ENCODE data around the gene ARHGAP40. TPM values are rescaled to one million over a fixed set of nuclear protein-coding genes. Genes with fewer than 3 reads are reported as not detected.

ARHGAP40 gene
- total and polyA plus RNA-seq, 2 of the 13 experiments (the other 11 are each of a cell fraction or from before 2014, with no cell fraction given), result 0.75 to 2.1 TPM

DNA sequence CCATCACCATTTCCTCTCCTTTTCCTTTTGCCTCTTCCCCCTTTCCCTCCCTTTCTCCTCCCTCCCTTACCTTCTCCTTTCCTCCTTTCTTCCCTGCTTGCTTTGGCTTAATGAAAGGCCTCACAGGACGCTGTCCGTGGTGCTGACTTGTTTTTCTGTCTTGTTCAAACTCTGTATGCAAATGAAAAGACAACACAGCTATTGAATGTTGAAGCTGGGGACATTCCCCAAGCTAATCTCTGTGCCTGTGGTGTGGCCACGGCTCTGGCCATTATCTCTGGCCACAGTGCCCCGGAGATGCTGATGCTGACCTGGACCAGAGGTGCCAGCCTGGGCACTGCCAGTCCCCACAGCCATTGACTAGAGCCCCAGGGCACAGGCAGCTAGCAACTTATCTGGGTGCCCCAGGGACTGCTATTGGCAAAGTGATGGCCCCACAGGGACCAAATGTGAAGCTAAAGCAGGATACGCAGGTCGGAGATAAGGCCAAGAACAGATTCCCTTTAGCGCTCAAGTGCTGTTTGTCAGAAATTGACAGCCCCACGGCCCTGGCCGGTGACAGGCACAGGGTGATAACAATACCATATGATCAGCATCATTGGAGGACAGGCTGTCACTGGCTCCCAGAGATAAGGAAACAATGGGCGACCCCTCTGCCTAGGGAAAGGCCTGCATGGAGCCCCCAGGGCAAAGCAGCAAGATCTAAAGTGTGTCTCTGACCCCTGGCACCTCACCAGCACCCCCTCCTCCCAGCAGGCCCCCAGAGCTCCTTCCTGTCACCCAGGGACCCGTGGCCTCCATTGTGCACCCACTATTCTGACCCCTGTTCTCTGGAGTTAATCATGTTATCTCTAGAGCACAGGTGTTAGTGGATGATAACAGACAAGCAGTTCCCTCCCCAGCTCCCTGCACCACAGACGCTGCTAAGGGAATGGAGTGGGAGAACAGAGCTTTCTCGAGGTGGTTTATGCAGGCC is 91.1 kb downstream of the ARHGAP40 start (continued):
- TF ChIP-seq PATZ1 (CRISPR knock-in tag; IDR thresholded peaks at IDR 0.05) (peak; percentile 75), ZNF772 (CRISPR knock-in tag; IDR thresholded peaks at IDR 0.05) (0 out of 2 replicates have a peak, but pooled peaks have one; percentile 62), ZKSCAN5 (CRISPR knock-in tag; IDR thresholded peaks at IDR 0.05) (no peak), ZNF225 (CRISPR knock-in tag; IDR thresholded peaks at IDR 0.05) (no peak; the same call in 1 of the 2 replicates), ZNF44 (CRISPR knock-in tag; IDR thresholded peaks at IDR 0.05) (no peak), ZNF780A (CRISPR knock-in tag; IDR thresholded peaks at IDR 0.05) (0 out of 2 replicates have a peak, but pooled peaks have one; percentile 69), SIX4 (CRISPR knock-in tag; IDR thresholded peaks at IDR 0.05) (peak; percentile 89), ZFYVE20 (CRISPR knock-in tag; IDR thresholded peaks at IDR 0.05; ENCODE audit: borderline replicate concordance, low read depth) (no peak), ZNF605 (CRISPR knock-in tag; IDR thresholded peaks at IDR 0.05) (no peak), ATM (IDR thresholded peaks at IDR 0.05; ENCODE audit: borderline replicate concordance) (no peak)
- TF ChIP-seq, protein P1, sequence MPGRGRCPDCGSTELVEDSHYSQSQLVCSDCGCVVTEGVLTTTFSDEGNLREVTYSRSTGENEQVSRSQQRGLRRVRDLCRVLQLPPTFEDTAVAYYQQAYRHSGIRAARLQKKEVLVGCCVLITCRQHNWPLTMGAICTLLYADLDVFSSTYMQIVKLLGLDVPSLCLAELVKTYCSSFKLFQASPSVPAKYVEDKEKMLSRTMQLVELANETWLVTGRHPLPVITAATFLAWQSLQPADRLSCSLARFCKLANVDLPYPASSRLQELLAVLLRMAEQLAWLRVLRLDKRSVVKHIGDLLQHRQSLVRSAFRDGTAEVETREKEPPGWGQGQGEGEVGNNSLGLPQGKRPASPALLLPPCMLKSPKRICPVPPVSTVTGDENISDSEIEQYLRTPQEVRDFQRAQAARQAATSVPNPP (CRISPR knock-in tag; IDR thresholded peaks at IDR 0.05), result no peak
- TF ChIP-seq, protein P2, sequence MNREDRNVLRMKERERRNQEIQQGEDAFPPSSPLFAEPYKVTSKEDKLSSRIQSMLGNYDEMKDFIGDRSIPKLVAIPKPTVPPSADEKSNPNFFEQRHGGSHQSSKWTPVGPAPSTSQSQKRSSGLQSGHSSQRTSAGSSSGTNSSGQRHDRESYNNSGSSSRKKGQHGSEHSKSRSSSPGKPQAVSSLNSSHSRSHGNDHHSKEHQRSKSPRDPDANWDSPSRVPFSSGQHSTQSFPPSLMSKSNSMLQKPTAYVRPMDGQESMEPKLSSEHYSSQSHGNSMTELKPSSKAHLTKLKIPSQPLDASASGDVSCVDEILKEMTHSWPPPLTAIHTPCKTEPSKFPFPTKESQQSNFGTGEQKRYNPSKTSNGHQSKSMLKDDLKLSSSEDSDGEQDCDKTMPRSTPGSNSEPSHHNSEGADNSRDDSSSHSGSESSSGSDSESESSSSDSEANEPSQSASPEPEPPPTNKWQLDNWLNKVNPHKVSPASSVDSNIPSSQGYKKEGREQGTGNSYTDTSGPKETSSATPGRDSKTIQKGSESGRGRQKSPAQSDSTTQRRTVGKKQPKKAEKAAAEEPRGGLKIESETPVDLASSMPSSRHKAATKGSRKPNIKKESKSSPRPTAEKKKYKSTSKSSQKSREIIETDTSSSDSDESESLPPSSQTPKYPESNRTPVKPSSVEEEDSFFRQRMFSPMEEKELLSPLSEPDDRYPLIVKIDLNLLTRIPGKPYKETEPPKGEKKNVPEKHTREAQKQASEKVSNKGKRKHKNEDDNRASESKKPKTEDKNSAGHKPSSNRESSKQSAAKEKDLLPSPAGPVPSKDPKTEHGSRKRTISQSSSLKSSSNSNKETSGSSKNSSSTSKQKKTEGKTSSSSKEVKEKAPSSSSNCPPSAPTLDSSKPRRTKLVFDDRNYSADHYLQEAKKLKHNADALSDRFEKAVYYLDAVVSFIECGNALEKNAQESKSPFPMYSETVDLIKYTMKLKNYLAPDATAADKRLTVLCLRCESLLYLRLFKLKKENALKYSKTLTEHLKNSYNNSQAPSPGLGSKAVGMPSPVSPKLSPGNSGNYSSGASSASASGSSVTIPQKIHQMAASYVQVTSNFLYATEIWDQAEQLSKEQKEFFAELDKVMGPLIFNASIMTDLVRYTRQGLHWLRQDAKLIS (CRISPR knock-in tag; IDR thresholded peaks at IDR 0.05), result no peak
- TF ChIP-seq, protein P3, sequence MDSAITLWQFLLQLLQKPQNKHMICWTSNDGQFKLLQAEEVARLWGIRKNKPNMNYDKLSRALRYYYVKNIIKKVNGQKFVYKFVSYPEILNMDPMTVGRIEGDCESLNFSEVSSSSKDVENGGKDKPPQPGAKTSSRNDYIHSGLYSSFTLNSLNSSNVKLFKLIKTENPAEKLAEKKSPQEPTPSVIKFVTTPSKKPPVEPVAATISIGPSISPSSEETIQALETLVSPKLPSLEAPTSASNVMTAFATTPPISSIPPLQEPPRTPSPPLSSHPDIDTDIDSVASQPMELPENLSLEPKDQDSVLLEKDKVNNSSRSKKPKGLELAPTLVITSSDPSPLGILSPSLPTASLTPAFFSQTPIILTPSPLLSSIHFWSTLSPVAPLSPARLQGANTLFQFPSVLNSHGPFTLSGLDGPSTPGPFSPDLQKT (CRISPR knock-in tag; IDR thresholded peaks at IDR 0.05; ENCODE audit: borderline replicate concordance), result no peak
- TF ChIP-seq, protein P4, sequence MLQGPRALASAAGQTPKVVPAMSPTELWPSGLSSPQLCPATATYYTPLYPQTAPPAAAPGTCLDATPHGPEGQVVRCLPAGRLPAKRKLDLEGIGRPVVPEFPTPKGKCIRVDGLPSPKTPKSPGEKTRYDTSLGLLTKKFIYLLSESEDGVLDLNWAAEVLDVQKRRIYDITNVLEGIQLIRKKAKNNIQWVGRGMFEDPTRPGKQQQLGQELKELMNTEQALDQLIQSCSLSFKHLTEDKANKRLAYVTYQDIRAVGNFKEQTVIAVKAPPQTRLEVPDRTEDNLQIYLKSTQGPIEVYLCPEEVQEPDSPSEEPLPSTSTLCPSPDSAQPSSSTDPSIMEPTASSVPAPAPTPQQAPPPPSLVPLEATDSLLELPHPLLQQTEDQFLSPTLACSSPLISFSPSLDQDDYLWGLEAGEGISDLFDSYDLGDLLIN (CRISPR knock-in tag; IDR thresholded peaks at IDR 0.05; ENCODE audit: borderline replicate concordance), result no peak
